Caki2 (cell line): ENCODE data around the gene BCDIN3D. TPM values are rescaled to one million over a fixed set of nuclear protein-coding genes. Genes with fewer than 3 reads are reported as not detected.
"Not testable (repeated sequence)": the region's sequence is repeated elsewhere in the genome, so short reads cannot be mapped to it uniquely, and the experiment has no call there.

ENCODE experiments used
- DNase-seq: peaks from one replicate; pipeline ENCODE4 v3.0.0-alpha.2; 2015; ENCODE audit warnings: low read depth
- in situ Hi-C: cut with HindIII; loops from 2 replicates; pipeline ENCODE4 v1.10.0; 2016; ENCODE audit warnings: low sequenced_read_pairs, low pct_unique_long_range_greater_than_20kb, mixed read lengths
- total RNA-seq: library from RNA; depleted of rRNA; stranded (reverse); fragments of >200 nt; shearing (Covaris generic); gene quantifications from 2 replicates; pipeline ENCODE4 v1.2.3, GENCODE V29; 2014; ENCODE audit warnings: low replicate concordance

The BCDIN3D gene
- total RNA-seq, 1 experiment from 2014 or later, result 3.2 TPM

GRCh38 chr12:49867570-49868341 is 24.9 kb upstream of the BCDIN3D start:
- DNase-seq, result no peak
- in situ Hi-C loops, result no loop called here

- peak; percentile 58 for DNase-seq
- in situ Hi-C loops, result no loop called here
Measured at GRCh38 chr12:49866859-49867569, 24.1 kb upstream of the BCDIN3D start.

- in situ Hi-C loops, result no loop called here
- DNase-seq, result no peak
Measured at GRCh38 chr12:49865782-49866135, 22.9 kb upstream of the BCDIN3D start.

GRCh38 chr12:49865109-49865781 is 22.3 kb upstream of the BCDIN3D start:
- in situ Hi-C loops, result no loop called here
- DNase-seq, result no peak

- in situ Hi-C loops, result no loop called here
- no peak for DNase-seq
Measured at GRCh38 chr12:49864798-49865090, 21.8 kb upstream of the BCDIN3D start.

GRCh38 chr12:49863946-49864797 is 21.3 kb upstream of the BCDIN3D start:
- in situ Hi-C loops, result no loop called here
- DNase-seq, result no peak

- DNase-seq, in situ Hi-C loops: not testable (repeated sequence)
Measured at GRCh38 chr12:49860921-49861320, 18.0 kb upstream of the BCDIN3D start.

GRCh38 chr12:49855890-49856289 is 13.0 kb upstream of the BCDIN3D start:
- DNase-seq, in situ Hi-C loops: not testable (repeated sequence)

- in situ Hi-C loops, result no loop called here
- no peak for DNase-seq
Measured at GRCh38 chr12:49854976-49855375, 12.1 kb upstream of the BCDIN3D start.

- in situ Hi-C loops, result no loop called here
- DNase-seq, result no peak
Measured at GRCh38 chr12:49853671-49854070, 10.8 kb upstream of the BCDIN3D start.

- in situ Hi-C loops, result no loop called here
- no peak for DNase-seq
Measured at GRCh38 chr12:49847161-49847560, 4.3 kb upstream of the BCDIN3D start.

- in situ Hi-C loops, result no loop called here
- no peak for DNase-seq
Measured at GRCh38 chr12:49846032-49846431, 3.1 kb upstream of the BCDIN3D start.

GRCh38 chr12:49843876-49844437 is 1.1 kb upstream of the BCDIN3D start:
- no peak for DNase-seq
- in situ Hi-C loops, result no loop called here

GRCh38 chr12:49843411-49843810 is 505 bp upstream of the BCDIN3D start:
- DNase-seq, result no peak
- in situ Hi-C loops, result no loop called here

- in situ Hi-C loops, result no loop called here
- DNase-seq, result peak; percentile 43
Measured at GRCh38 chr12:49838973-49839633, 3.8 kb downstream of the BCDIN3D start.

GRCh38 chr12:49832836-49833421 is 10.0 kb downstream of the BCDIN3D start:
- in situ Hi-C loops, result no loop called here
- DNase-seq, result no peak

- DNase-seq, result no peak
- in situ Hi-C loops, result no loop called here
Measured at GRCh38 chr12:49831717-49832116, 11.2 kb downstream of the BCDIN3D start.
